IMR-90 (cell line): ENCODE data around the gene PLD1. TPM values are rescaled to one million over a fixed set of nuclear protein-coding genes. Genes with fewer than 3 reads are reported as not detected.
A peak's percentile ranks its signal among the peaks of the same experiment; 100 is the strongest.

Experiments used
- ATAC-seq: fragments of 200-7000 bp; cut with Tn5 transposase; 2 replicates; pipeline ENCODE4 v1.9.1; 2020; ENCODE audit warnings: low read depth, mild to moderate bottlenecking, moderate library complexity
- BruUV-seq: library from RNA; stranded (reverse); fragments of 400-500 nt; replicated peaks from 2 replicates; lab custom pipeline; 2021; lab: Mats Ljungman, UMichigan
- CTCF ChIA-PET: fragments of 300-600 bp; formaldehyde crosslinking; extraction: SDS; loops from one replicate; lab custom pipeline; 2021; ENCODE audit warnings: antibody characterized with exemption; lab: Yijun Ruan, JAX
- POLR2A ChIA-PET: fragments of 300-600 bp; sonication (Branson Sonifier 250); formaldehyde crosslinking; loops from one replicate; lab custom pipeline; 2022; ENCODE audit warnings: antibody characterized with exemption; ENCODE audit not compliant: unreplicated experiment; lab: Charles Lee
- DNase-seq: peaks from one replicate; pipeline ENCODE4 v3.0.0; 2013
- H2AFZ ChIP-seq: replicated peaks from 2 replicates; pipeline ENCODE3; 2013; ENCODE audit warnings: low read length, mild to moderate bottlenecking; ENCODE audit not compliant: poor library complexity
- H2AK5ac ChIP-seq: 2 replicates; pipeline ENCODE4 v1.6.1; 2013; ENCODE audit warnings: low read depth, low read length, inconsistent platforms
- H2AK9ac ChIP-seq: replicated peaks from 2 replicates; pipeline ENCODE3; 2013; ENCODE audit warnings: mild to moderate bottlenecking, low read depth, low read length, moderate library complexity; ENCODE audit not compliant: poor library complexity
- H2BK120ac ChIP-seq: 2 replicates; pipeline ENCODE4 v1.6.1; 2013; ENCODE audit warnings: low read depth, low read length, inconsistent platforms
- H2BK15ac ChIP-seq: 3 replicates; pipeline ENCODE4 v1.6.1; 2013; ENCODE audit warnings: low read depth, low read length, inconsistent platforms
- H2BK20ac ChIP-seq: 2 replicates; pipeline ENCODE4 v1.6.1; 2013; ENCODE audit warnings: low read depth, mild to moderate bottlenecking, inconsistent platforms, low read length, moderate library complexity
- H2BK5ac ChIP-seq: 2 replicates; pipeline ENCODE4 v1.6.1; 2013; ENCODE audit warnings: mild to moderate bottlenecking, low read depth, low read length, inconsistent platforms; ENCODE audit not compliant: poor library complexity, severe bottlenecking
- H3K14ac ChIP-seq: replicated peaks from 2 replicates; pipeline ENCODE4 v1.6.1; 2013; ENCODE audit warnings: low read depth, low read length, inconsistent platforms
- H3K18ac ChIP-seq: 2 replicates; pipeline ENCODE4 v1.6.1; 2013; ENCODE audit warnings: low read depth, low read length, control low read depth
- H3K23ac ChIP-seq: 2 replicates; pipeline ENCODE4 v1.6.1; 2013; ENCODE audit warnings: low read depth, low read length, inconsistent platforms
- H3K27ac ChIP-seq: 2 replicates; pipeline ENCODE4 v1.5.1; 2013; ENCODE audit warnings: mild to moderate bottlenecking, control low read depth, low read length; ENCODE audit not compliant: insufficient read depth
- H3K27me3 ChIP-seq: 2 replicates; pipeline ENCODE4 v1.6.1; 2013; ENCODE audit warnings: low read length; ENCODE audit not compliant: control insufficient read depth, insufficient read depth
- H3K36me3 ChIP-seq: 2 replicates; pipeline ENCODE4 v1.6.1; 2013; ENCODE audit warnings: low read length, mixed read lengths; ENCODE audit not compliant: control insufficient read depth, insufficient read depth
- H3K4ac ChIP-seq: 2 replicates; pipeline ENCODE4 v1.6.1; 2013; ENCODE audit warnings: low read depth, low read length, inconsistent platforms
- H3K4me1 ChIP-seq: 2 replicates; pipeline ENCODE4 v1.6.1; 2013; ENCODE audit warnings: low read length, mixed read lengths; ENCODE audit not compliant: control insufficient read depth, insufficient read depth
- H3K4me2 ChIP-seq: 2 replicates; pipeline ENCODE4 v1.6.1; 2013; ENCODE audit warnings: low read depth, mild to moderate bottlenecking, control low read depth, low read length, moderate library complexity
- H3K4me3 ChIP-seq: 2 replicates; pipeline ENCODE4 v1.5.1; 2013; ENCODE audit warnings: low read depth, mild to moderate bottlenecking, control low read depth, low read length, moderate library complexity; ENCODE audit not compliant: insufficient read depth
- H3K56ac ChIP-seq: 2 replicates; pipeline ENCODE4 v1.6.1; 2013; ENCODE audit warnings: low read length, inconsistent platforms; ENCODE audit not compliant: insufficient read depth; ENCODE audit errors: extremely low read depth
- H3K79me1 ChIP-seq, 2 experiments: 2 replicates each; pipeline ENCODE4 v1.6.1; 2013; ENCODE audit warnings: low read length in 2 of 2, inconsistent platforms in 1 of 2, low read depth in 1 of 2
- H3K9ac ChIP-seq: 2 replicates; pipeline ENCODE4 v1.6.1; 2013; ENCODE audit warnings: low read depth, low read length, control low read depth
- H3K9me1 ChIP-seq: 2 replicates; pipeline ENCODE4 v1.6.1; 2013; ENCODE audit warnings: low read length, inconsistent platforms; ENCODE audit not compliant: insufficient read depth
- H3K9me3 ChIP-seq: 2 replicates; pipeline ENCODE4 v1.6.1; 2013; ENCODE audit warnings: low read length; ENCODE audit not compliant: control insufficient read depth, insufficient read depth
- H4K20me1 ChIP-seq: 2 replicates; pipeline ENCODE4 v1.6.1; 2013; ENCODE audit warnings: low read length, inconsistent platforms; ENCODE audit not compliant: insufficient read depth
- H4K5ac ChIP-seq: 2 replicates; pipeline ENCODE4 v1.6.1; 2013; ENCODE audit warnings: mild to moderate bottlenecking, low read depth, low read length, control low read depth
- H4K8ac ChIP-seq, 2 experiments: 2 replicates each; pipeline ENCODE4 v1.6.1; 2013; ENCODE audit warnings: low read depth in 2 of 2, low read length in 2 of 2, control low read depth in 1 of 2, inconsistent platforms in 1 of 2
- H4K91ac ChIP-seq: 2 replicates; pipeline ENCODE4 v1.6.1; 2013; ENCODE audit warnings: low read depth, low read length, inconsistent platforms; ENCODE audit not compliant: insufficient read depth
- MAZ ChIP-seq: IDR thresholded peaks from 2 replicates; pipeline ENCODE4 v1.6.1; 2012; ENCODE audit warnings: low read depth, mild to moderate bottlenecking, low read length, improper control_type of control experiment, moderate library complexity, borderline replicate concordance
- RAD21 ChIP-seq: IDR thresholded peaks from 2 replicates; pipeline ENCODE4 v1.6.1; 2012; ENCODE audit warnings: low read length, improper control_type of control experiment
- whole genome bisulfite sequencing, 2 experiments: methylation state at CpG; one replicate each; pipeline versions ENCODE4 v1.1.5 to v1.1.7; 2013; ENCODE audit warnings: missing lambda C conversion rate in 2 of 2; ENCODE audit not compliant: insufficient read length in 1 of 2; ENCODE audit errors: extremely low coverage in 2 of 2; 5-methylcytosine and 5-hydroxymethylcytosine counted together
- dilution Hi-C: fragments of 300-500 bp; cut with HindIII; formaldehyde crosslinking; loops from one replicate; pipeline ENCODE4 v1.14.3; 2018; ENCODE audit warnings: low sequenced_read_pairs; ENCODE audit not compliant: unreplicated experiment
- in situ Hi-C: fragments of 300-500 bp; cut with MboI; formaldehyde crosslinking; loops from 3 replicates; pipeline ENCODE4 v1.14.3; 2019; ENCODE audit warnings: low sequenced_read_pairs, inconsistent platforms, mixed read lengths
- intact Hi-C: fragments of 100-400 bp; cut with micrococcal nuclease; formaldehyde crosslinking; loops from 2 replicates; pipeline ENCODE4 v1.10.0; 2022
- polyA plus RNA-seq, 3 experiments: library from polyadenylated mRNA; depleted of rRNA; stranded (reverse); fragments of >200 nt; gene quantifications; 2 replicates each; pipeline ENCODE4 v1.2.3, GENCODE V29; 2012; ENCODE audit warnings: low replicate concordance in 1 of 3
- total RNA-seq: library from RNA; depleted of rRNA; stranded (reverse); fragments of >200 nt; gene quantifications from 2 replicates; pipeline ENCODE4 v1.2.3, GENCODE V29; 2012

The PLD1 gene
- total and polyA plus RNA-seq, 2 of the 4 experiments (the other 2 are of a cell fraction) = 3.3 to 9.7 TPM

DNA sequence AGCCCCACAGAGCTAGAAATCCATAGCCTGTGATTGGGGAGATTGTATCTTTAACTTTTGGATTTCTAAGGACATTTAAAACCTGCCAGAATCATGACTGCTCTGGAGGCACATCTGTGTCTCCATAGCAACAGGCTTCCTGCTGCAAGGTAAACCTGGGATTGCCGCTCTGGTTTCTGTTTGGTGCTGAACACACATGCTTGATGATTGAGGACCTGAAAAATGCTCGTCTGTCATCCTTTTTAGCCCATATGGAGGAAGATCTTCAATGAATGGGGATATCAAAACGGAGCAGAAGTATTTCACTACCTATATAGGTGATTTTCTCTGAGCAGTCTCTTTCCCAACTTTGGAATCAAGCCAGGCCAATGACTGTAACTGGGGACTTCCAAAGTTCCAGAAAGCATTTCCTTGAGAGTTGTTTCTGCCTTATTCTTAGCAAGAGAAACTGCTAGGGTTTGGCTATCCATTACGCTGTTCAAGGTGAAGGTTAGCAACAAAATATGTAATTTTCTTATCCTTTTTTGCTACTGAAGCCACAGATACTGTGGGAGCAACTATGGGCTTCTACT, 253.6 kb downstream of the PLD1 start:
- Histone ChIP-seq H3K4me3 (no peak overlapping the region), H3K23ac (no peak overlapping the region), H3K36me3 (no peaks in the 10 kb centered on the region), H3K9me3 (no peaks in the 10 kb centered on the region), H3K9me1 (no peaks in the 10 kb centered on the region), H2BK120ac (no peak overlapping the region), H2BK15ac (no peak overlapping the region), H4K5ac (no peak overlapping the region), H3K27me3 (no peaks in the 10 kb centered on the region), H3K79me1 (no peaks in the 10 kb centered on the region), H2AK5ac (no peak overlapping the region), H4K91ac (no peak overlapping the region), H3K4ac (no peak overlapping the region), H4K20me1 (no peaks in the 10 kb centered on the region), H2AK9ac (peak overlapping the region; percentile 70), H2AFZ (no peak overlapping the region), H3K4me1 (no peaks in the 10 kb centered on the region), H3K14ac (no peak overlapping the region), H2BK5ac (no peak overlapping the region), H3K27ac (no peak overlapping the region), H4K8ac (no peak overlapping the region), H3K9ac (no peak overlapping the region), H3K18ac (no peak overlapping the region), H2BK20ac (no peak overlapping the region), H3K56ac (no peak overlapping the region), H3K4me2 (no peak overlapping the region)
- CTCF ChIA-PET = no interaction called here
- POLR2A ChIA-PET = no interaction called here
- in situ Hi-C loops (no loop called here), dilution Hi-C loops (no loop called here), intact Hi-C loops (no loop called here)
- no CpG with 5 or more reads among the region's 4 CpGs for WGBS, 2 experiments
- TF ChIP-seq MAZ (no peak), RAD21 (no peak)
- DNase-seq (peak; percentile 18), ATAC-seq (no peak)
- BruUV-seq = no TSS peak
